K562 (cell line): ENCODE data around the gene OSBP2.

Experiments
- CBX5 ChIP-seq: IDR thresholded peaks from 2 replicates; pipeline ENCODE4 v1.6.1; 2014; ENCODE audit warnings: low read depth, borderline replicate concordance
- EP300 ChIP-seq: IDR thresholded peaks from 2 replicates; pipeline ENCODE4 v1.6.1; 2012; ENCODE audit warnings: low read length, improper control_type of control experiment
- GABPA ChIP-seq: fragments of 200-800 bp; sonication (Bioruptor generic); conservative IDR thresholded peaks from 2 replicates; pipeline ENCODE4 v1.6.1; 2016; ENCODE audit warnings: low read depth, missing genetic modification characterization, missing compliant biosample characterization
- MED1 ChIP-seq: sonication (generic); formaldehyde crosslinking; IDR thresholded peaks from 2 replicates; pipeline ENCODE4 v1.8.1; 2023; ENCODE audit warnings: missing genetic modification reagents, borderline replicate concordance
- RAD21 ChIP-seq, 2 experiments: fragments of 250-450 bp in 1 of 2; fragments of 450-650 bp in 1 of 2; sonication (Bioruptor Pico) in 1 of 2; formaldehyde crosslinking in 1 of 2; IDR thresholded peaks in 1 of 2; conservative IDR thresholded peaks in 1 of 2; 2 replicates each; pipeline versions ENCODE4 v1.4.0 to v1.8.0; 2020 to 2022; ENCODE audit warnings: mild to moderate bottlenecking in 2 of 2, moderate library complexity in 1 of 2
- TCF7 ChIP-seq: sonication (generic); IDR thresholded peaks from 2 replicates; pipeline ENCODE4 v1.6.1; 2016; ENCODE audit warnings: antibody characterized with exemption, borderline replicate concordance
- TCF7L2 ChIP-seq: fragments of 150-350 bp; IDR thresholded peaks from 2 replicates; pipeline ENCODE4 v1.6.1; 2016; ENCODE audit warnings: low read depth, mild to moderate bottlenecking, low read length, moderate library complexity
- U2AF1 ChIP-seq: fragments of 200-400 bp; formaldehyde crosslinking; optimal IDR thresholded peaks from 2 replicates; pipeline ENCODE3; 2017; ENCODE audit warnings: mild to moderate bottlenecking, low read depth, low read length, moderate library complexity
- ZBTB17 ChIP-seq: fragments of 450-650 bp; formaldehyde crosslinking; IDR thresholded peaks from 2 replicates; pipeline ENCODE4 v1.4.0; 2020; ENCODE audit warnings: mild to moderate bottlenecking
- ZNF586 ChIP-seq: fragments of 450-650 bp; formaldehyde crosslinking; conservative IDR thresholded peaks from 2 replicates; pipeline ENCODE4 v1.4.0; 2020; ENCODE audit warnings: mild to moderate bottlenecking, moderate library complexity
- ZNF699 ChIP-seq: fragments of 250-450 bp; sonication (Bioruptor Pico); IDR thresholded peaks from 2 replicates; pipeline ENCODE4 v1.8.0; 2021; ENCODE audit warnings: mild to moderate bottlenecking, moderate library complexity; ENCODE audit not compliant: insufficient replicate concordance
- TF ChIP-seq, protein P1 (sequence below), 3 experiments: IDR thresholded peaks in 2 of 3; conservative IDR thresholded peaks in 1 of 3; 2 replicates each; pipeline ENCODE4 v1.5.1; 2011 to 2012; ENCODE audit warnings: low read length in 3 of 3, mild to moderate bottlenecking in 3 of 3, control low read depth in 2 of 3, improper control_type of control experiment in 1 of 3, inconsistent platforms in 1 of 3, low read depth in 1 of 3, mixed read lengths in 1 of 3, moderate library complexity in 1 of 3; ENCODE audit not compliant: insufficient read depth in 2 of 3
- TF ChIP-seq, protein P2 (sequence below): sonication (generic); formaldehyde crosslinking; IDR thresholded peaks from 2 replicates; pipeline ENCODE4 v1.8.1; 2022; ENCODE audit warnings: missing genetic modification reagents
- TF ChIP-seq, protein P3 (sequence below), 2 experiments: fragments of 450-650 bp; formaldehyde crosslinking in 1 of 2; IDR thresholded peaks; 2 replicates each; pipeline versions ENCODE4 v1.4.0 to v1.6.1; 2014 to 2020; ENCODE audit warnings: mild to moderate bottlenecking in 2 of 2, borderline replicate concordance in 1 of 2, low read depth in 1 of 2

DNA sequence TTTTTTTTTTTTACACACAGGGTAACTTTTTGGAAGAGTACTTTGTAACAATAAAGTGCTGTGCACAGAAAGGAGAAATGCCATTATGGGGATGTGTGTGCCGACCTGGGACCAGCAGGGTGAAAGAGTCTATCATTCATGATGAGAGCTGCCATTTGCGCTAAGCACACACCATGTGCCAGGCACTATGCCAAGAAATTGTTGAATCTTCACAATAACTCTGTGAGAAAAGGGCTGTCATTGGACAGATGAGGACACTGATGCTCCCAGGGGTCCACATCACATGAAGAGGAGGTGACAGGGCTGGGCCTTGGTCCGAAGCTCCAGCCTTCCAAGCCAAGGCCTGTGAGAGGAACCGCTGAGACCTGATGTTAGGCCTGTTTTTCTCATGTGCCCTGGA is 32.6 kb upstream of the OSBP2 start:
- TF ChIP-seq, protein P1, sequence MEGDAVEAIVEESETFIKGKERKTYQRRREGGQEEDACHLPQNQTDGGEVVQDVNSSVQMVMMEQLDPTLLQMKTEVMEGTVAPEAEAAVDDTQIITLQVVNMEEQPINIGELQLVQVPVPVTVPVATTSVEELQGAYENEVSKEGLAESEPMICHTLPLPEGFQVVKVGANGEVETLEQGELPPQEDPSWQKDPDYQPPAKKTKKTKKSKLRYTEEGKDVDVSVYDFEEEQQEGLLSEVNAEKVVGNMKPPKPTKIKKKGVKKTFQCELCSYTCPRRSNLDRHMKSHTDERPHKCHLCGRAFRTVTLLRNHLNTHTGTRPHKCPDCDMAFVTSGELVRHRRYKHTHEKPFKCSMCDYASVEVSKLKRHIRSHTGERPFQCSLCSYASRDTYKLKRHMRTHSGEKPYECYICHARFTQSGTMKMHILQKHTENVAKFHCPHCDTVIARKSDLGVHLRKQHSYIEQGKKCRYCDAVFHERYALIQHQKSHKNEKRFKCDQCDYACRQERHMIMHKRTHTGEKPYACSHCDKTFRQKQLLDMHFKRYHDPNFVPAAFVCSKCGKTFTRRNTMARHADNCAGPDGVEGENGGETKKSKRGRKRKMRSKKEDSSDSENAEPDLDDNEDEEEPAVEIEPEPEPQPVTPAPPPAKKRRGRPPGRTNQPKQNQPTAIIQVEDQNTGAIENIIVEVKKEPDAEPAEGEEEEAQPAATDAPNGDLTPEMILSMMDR (IDR thresholded peaks at IDR 0.05 in 2 of 3, conservative IDR thresholded peaks at IDR 0.05 in 1 of 3; ENCODE audit: insufficient read depth in 2 of 3, low read depth in 1 of 3, low read length in 3 of 3), result no peak
- TF ChIP-seq ZNF586, result no peak
- TF ChIP-seq RAD21 (CRISPR knock-in tag; conservative IDR thresholded peaks at IDR 0.05 in 1 of 2, IDR thresholded peaks at IDR 0.05 in 1 of 2), result no peak
- TF ChIP-seq TCF7L2, result no peak
- no peak for TF ChIP-seq CBX5
- TF ChIP-seq, protein P2, sequence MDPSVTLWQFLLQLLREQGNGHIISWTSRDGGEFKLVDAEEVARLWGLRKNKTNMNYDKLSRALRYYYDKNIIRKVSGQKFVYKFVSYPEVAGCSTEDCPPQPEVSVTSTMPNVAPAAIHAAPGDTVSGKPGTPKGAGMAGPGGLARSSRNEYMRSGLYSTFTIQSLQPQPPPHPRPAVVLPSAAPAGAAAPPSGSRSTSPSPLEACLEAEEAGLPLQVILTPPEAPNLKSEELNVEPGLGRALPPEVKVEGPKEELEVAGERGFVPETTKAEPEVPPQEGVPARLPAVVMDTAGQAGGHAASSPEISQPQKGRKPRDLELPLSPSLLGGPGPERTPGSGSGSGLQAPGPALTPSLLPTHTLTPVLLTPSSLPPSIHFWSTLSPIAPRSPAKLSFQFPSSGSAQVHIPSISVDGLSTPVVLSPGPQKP (CRISPR knock-in tag), result no peak
- TF ChIP-seq GABPA (tag), result no peak
- TF ChIP-seq ZBTB17 (CRISPR knock-in tag), result no peak
- TF ChIP-seq ZNF699, result no peak
- TF ChIP-seq EP300, result no peak
- no peak for TF ChIP-seq TCF7
- TF ChIP-seq, protein P3, sequence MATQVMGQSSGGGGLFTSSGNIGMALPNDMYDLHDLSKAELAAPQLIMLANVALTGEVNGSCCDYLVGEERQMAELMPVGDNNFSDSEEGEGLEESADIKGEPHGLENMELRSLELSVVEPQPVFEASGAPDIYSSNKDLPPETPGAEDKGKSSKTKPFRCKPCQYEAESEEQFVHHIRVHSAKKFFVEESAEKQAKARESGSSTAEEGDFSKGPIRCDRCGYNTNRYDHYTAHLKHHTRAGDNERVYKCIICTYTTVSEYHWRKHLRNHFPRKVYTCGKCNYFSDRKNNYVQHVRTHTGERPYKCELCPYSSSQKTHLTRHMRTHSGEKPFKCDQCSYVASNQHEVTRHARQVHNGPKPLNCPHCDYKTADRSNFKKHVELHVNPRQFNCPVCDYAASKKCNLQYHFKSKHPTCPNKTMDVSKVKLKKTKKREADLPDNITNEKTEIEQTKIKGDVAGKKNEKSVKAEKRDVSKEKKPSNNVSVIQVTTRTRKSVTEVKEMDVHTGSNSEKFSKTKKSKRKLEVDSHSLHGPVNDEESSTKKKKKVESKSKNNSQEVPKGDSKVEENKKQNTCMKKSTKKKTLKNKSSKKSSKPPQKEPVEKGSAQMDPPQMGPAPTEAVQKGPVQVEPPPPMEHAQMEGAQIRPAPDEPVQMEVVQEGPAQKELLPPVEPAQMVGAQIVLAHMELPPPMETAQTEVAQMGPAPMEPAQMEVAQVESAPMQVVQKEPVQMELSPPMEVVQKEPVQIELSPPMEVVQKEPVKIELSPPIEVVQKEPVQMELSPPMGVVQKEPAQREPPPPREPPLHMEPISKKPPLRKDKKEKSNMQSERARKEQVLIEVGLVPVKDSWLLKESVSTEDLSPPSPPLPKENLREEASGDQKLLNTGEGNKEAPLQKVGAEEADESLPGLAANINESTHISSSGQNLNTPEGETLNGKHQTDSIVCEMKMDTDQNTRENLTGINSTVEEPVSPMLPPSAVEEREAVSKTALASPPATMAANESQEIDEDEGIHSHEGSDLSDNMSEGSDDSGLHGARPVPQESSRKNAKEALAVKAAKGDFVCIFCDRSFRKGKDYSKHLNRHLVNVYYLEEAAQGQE (IDR thresholded peaks at IDR 0.05; ENCODE audit: borderline replicate concordance), result no peak
- TF ChIP-seq, protein P3 (CRISPR knock-in tag; IDR thresholded peaks at IDR 0.05; ENCODE audit: low read depth), result no peak
- no peak for TF ChIP-seq MED1 (CRISPR knock-in tag)
- TF ChIP-seq U2AF1, result no peak
